Measurements from ENCODE around the gene DLEC1.

The DLEC1 gene

DNA sequence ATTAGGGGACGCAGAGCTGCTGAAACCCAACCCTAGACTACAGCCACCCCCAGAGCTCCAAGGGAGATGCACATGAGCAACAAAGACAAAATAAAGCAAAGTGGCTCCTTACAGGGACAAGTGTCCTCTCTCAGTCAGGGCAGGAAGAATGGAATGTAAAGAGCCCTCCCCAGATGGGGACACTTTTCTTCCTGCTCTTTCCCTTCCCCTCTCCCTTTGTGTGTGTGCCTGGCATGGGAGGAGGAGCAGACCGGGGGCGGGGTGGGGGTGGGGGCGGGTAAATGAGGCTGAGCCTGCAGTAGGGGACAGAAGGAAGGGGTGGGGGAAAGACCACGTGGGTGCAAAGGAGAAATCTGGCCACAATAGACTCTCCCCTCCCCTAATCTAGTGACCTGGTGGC is 60.5 kb downstream of the DLEC1 start:
- in situ Hi-C loops (cut with HindIII; ENCODE audit: low sequenced_read_pairs) = no loop called here
- TF ChIP-seq, protein P1, sequence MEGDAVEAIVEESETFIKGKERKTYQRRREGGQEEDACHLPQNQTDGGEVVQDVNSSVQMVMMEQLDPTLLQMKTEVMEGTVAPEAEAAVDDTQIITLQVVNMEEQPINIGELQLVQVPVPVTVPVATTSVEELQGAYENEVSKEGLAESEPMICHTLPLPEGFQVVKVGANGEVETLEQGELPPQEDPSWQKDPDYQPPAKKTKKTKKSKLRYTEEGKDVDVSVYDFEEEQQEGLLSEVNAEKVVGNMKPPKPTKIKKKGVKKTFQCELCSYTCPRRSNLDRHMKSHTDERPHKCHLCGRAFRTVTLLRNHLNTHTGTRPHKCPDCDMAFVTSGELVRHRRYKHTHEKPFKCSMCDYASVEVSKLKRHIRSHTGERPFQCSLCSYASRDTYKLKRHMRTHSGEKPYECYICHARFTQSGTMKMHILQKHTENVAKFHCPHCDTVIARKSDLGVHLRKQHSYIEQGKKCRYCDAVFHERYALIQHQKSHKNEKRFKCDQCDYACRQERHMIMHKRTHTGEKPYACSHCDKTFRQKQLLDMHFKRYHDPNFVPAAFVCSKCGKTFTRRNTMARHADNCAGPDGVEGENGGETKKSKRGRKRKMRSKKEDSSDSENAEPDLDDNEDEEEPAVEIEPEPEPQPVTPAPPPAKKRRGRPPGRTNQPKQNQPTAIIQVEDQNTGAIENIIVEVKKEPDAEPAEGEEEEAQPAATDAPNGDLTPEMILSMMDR (IDR thresholded peaks at IDR 0.05; ENCODE audit: low read depth, low read length, missing control alignments) = no peak
- no peak for DNase-seq (ENCODE audit: low read depth)
- no peak overlapping the region for H3K4me3 ChIP-seq (ENCODE audit: low read depth, low read length)

DNA sequence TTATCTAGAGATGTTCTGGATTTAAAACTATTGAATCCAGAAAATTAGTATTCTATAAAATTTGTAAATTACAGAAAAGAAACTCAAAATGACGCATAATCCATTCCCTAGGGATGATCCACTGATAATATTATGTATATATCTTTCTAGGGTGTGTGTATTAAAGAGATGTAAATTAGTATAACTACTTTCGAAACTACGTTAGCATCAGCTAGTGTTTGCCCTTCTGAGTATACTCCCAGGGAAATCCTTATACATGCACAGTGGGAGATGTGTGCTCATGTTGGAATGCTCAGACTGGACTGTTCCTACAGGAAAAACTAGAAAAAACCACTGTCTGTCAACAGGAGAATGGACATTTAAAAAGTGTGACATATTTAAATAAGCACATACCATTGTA is 61.5 kb downstream of the DLEC1 start:
- no peak overlapping the region for H3K4me3 ChIP-seq (ENCODE audit: low read depth, low read length)
- in situ Hi-C loops (cut with HindIII; ENCODE audit: low sequenced_read_pairs) = no loop called here
- TF ChIP-seq, protein P1 (IDR thresholded peaks at IDR 0.05; ENCODE audit: low read depth, low read length, missing control alignments) = no peak
- DNase-seq (ENCODE audit: low read depth) = no peak

DNA sequence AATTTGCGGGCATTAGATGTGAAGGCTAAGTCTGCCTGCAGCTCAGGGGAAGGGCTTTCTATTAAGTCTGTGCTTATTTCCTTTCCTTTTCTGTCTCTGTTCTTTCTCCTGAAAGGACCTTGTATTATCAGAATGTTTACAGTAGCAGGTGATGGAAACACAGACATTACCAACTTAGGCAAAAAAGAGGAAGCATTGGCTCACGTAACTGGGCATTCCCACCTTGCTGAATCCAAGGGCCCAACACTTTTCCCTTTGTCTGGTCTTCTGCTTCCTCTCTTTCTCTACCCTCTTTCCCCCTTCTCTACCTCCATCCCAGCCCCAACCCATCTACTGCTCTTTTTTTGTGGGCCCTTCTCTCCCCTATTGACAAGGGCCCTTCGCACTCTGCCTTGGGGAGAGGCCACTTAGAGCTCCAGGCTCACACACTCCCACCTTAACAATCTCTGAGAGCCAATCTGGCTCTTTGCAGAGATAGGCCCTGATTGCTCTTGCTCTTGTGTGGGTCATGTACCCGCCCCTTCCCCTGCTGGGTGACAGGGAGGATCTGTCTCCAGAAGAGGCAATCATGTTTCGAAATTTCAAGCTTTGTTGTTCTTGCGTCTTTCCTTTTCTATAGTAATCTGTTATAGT is 62.9 kb downstream of the DLEC1 start:
- DNase-seq (ENCODE audit: low read depth) = no peak
- in situ Hi-C loops (cut with HindIII; ENCODE audit: low sequenced_read_pairs) = no loop called here
- TF ChIP-seq, protein P1 (IDR thresholded peaks at IDR 0.05; ENCODE audit: low read depth, low read length, missing control alignments) = no peak
- H3K4me3 ChIP-seq (ENCODE audit: low read depth, low read length) = no peak overlapping the region

DNA sequence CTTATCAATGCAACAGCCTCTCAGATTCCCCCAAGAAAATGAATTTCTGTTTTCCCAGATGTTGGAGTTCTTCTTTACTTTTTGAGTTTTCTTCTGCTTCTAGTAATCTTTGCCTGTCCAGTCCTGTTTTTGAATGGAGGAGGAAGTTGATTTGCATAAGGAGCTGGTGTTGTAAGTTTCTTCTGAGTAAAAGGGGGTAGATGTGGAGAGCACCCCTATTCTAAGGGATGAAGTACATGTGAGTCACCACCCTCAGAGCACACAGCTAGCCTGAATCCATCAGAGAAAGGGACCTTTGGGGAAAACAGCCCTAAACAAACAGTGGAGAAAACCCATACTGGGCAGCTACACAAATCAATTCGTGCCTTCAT is 63.4 kb downstream of the DLEC1 start:
- TF ChIP-seq, protein P1 (IDR thresholded peaks at IDR 0.05; ENCODE audit: low read depth, low read length, missing control alignments) = no peak
- no peak for DNase-seq (ENCODE audit: low read depth)
- H3K4me3 ChIP-seq (ENCODE audit: low read depth, low read length) = no peak overlapping the region
- in situ Hi-C loops (cut with HindIII; ENCODE audit: low sequenced_read_pairs) = no loop called here

DNA sequence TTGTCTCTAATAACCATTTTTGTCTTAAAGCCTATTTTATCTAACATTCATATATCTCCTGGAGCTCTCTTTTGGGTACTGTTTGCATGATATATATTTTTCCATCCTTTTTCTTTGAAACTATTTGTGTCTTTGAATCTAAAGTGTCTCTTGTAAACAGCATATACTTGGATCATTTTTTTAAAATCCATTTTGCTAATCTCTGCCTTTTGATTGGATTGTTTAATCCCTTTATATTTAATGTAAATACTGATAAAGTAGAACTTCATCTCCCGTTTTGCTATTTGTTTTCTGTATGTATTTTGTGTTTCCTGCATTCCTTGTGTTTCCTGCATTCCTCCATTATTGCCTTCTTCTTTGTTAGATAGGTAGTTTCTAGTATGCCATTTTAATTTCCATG is 66.5 kb downstream of the DLEC1 start:
- in situ Hi-C loops (cut with HindIII; ENCODE audit: low sequenced_read_pairs) = no loop called here
- no peak for DNase-seq (ENCODE audit: low read depth)
- TF ChIP-seq, protein P1 (IDR thresholded peaks at IDR 0.05; ENCODE audit: low read depth, low read length, missing control alignments) = no peak
- H3K4me3 ChIP-seq (ENCODE audit: low read depth, low read length) = no peak overlapping the region

DNA sequence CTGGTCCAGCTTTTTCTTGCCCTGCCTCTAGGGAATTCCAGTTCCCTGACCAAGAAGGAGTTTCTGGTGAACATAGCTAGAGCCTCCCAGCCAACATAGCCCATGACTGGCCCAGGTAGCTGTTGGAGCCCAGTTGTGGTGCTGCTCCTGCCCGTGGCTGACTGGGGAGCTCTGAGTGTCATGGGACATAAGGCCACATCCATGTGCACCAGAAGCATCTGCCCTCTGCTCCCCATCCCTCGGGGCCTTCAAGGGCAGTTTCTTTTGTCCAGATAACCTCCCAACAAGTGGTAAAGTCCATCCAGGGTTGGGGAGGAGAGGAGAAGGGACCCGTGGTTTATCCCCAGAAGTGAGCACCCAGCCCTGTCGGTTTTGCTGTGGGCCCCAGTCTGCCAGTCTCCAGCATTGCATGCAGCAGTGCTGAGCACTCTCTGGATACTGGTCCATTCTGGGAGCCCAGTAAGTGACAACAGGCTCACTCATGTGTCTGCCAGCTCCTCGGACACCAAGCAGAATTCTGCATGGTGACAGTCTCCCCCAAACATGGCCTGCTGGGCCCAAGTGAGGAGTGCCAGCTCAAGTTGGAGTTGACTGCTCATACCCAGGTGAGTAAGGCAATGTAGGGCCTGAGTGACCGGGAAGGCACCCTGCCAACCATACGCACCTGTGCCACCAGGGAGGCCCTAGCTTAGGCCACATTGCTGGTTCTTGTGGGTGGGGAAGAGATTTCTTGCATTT is 69.1 kb downstream of the DLEC1 start:
- in situ Hi-C loops (cut with HindIII; ENCODE audit: low sequenced_read_pairs) = no loop called here
- no peak for DNase-seq (ENCODE audit: low read depth)
- TF ChIP-seq, protein P1 (IDR thresholded peaks at IDR 0.05; ENCODE audit: low read depth, low read length, missing control alignments) = no peak
- no peak overlapping the region for H3K4me3 ChIP-seq (ENCODE audit: low read depth, low read length)
